Activated CD8-positive, alpha-beta T cell treated with anti-CD3 and anti-CD28 coated beads for 36 hours (primary cell): ENCODE measurements around the gene SLC35C1. TPM values are rescaled to one million over a fixed set of nuclear protein-coding genes. Genes with fewer than 3 reads are reported as not detected.

Experiments used
- ATAC-seq: fragments of 200-7000 bp; cut with Tn5 transposase; one replicate; pipeline ENCODE4 v1.10.0; 2021; ENCODE audit warnings: mild to moderate bottlenecking, moderate library complexity
- CTCF ChIA-PET: fragments of 350-600 bp; sonication (Branson Sonifier 250); formaldehyde crosslinking; loops from one replicate; lab custom pipeline; 2021; ENCODE audit warnings: antibody characterized with exemption; lab: Charles Lee
- POLR2A ChIA-PET: fragments of 350-600 bp; sonication (Branson Sonifier 250); formaldehyde crosslinking; loops from one replicate; lab custom pipeline; 2021; ENCODE audit warnings: antibody characterized with exemption; lab: Charles Lee
- DNase-seq: peaks from one replicate; pipeline ENCODE4 v3.0.0-alpha.2; 2020
- H3K27ac Mint-ChIP-seq: one replicate; pipeline ENCODE4 v1.8.0; 2021; ENCODE audit warnings: mild to moderate bottlenecking, mixed read lengths
- H3K27me3 Mint-ChIP-seq: one replicate; pipeline ENCODE4 v1.8.0; 2021; ENCODE audit warnings: mixed read lengths
- H3K36me3 Mint-ChIP-seq: one replicate; pipeline ENCODE4 v1.8.0; 2021; ENCODE audit warnings: low read depth, mixed read lengths
- H3K4me1 Mint-ChIP-seq: one replicate; pipeline ENCODE4 v1.8.0; 2021; ENCODE audit warnings: low read depth, mixed read lengths
- H3K4me3 Mint-ChIP-seq: one replicate; pipeline ENCODE4 v1.8.0; 2021; ENCODE audit warnings: mild to moderate bottlenecking, moderate library complexity, mixed read lengths
- H3K9me3 Mint-ChIP-seq: one replicate; pipeline ENCODE4 v1.8.0; 2021; ENCODE audit warnings: mixed read lengths
- CTCF ChIP-seq: fragments of 200-600 bp; IDR thresholded peaks from one replicate; pipeline ENCODE4 v1.8.0; 2022; ENCODE audit warnings: antibody characterized with exemption, mild to moderate bottlenecking
- intact Hi-C: fragments of 100-400 bp; cut with micrococcal nuclease; formaldehyde crosslinking; loops from one replicate; pipeline ENCODE4 v1.10.0; 2022
- total RNA-seq, 2 experiments: library from RNA; stranded (reverse); gene quantifications; one replicate each; pipeline ENCODE4 v1.2.3, GENCODE V29; 2021

Gene SLC35C1
- total RNA-seq, 2 experiments from 2014 or later = 9.3 to 9.4 TPM

- ATAC-seq = no peak
- Mint-ChIP-seq H3K36me3 (no peaks in the 10 kb centered on the region), H3K27ac (no peak overlapping the region), H3K4me3 (no peak overlapping the region), H3K4me1 (peaks cover 12% of the 10 kb centered on the region), H3K27me3 (peaks cover 2% of the 10 kb centered on the region), H3K9me3 (no peaks in the 10 kb centered on the region)
- intact Hi-C loops = loop anchor here (5.0 to 10.0 kb wide), 2 partner anchors 118 to 431 kb away; no protein-coding TSS in a partner anchor
- CTCF ChIA-PET = interaction anchor here (3.3 kb wide), 1 partner anchor 18 kb away, joined by 22 read pairs; no protein-coding TSS in a partner anchor
- TF ChIP-seq CTCF = no peak
- POLR2A ChIA-PET = interaction anchor here (0.9 kb wide), 1 partner anchor 31 kb away, joined by 3 read pairs; the partner anchor contains the start of gene SLC35C1
- no peak for DNase-seq
Observed at GRCh38 chr11:45772986-45773785, 31.8 kb upstream of the SLC35C1 start.

DNA sequence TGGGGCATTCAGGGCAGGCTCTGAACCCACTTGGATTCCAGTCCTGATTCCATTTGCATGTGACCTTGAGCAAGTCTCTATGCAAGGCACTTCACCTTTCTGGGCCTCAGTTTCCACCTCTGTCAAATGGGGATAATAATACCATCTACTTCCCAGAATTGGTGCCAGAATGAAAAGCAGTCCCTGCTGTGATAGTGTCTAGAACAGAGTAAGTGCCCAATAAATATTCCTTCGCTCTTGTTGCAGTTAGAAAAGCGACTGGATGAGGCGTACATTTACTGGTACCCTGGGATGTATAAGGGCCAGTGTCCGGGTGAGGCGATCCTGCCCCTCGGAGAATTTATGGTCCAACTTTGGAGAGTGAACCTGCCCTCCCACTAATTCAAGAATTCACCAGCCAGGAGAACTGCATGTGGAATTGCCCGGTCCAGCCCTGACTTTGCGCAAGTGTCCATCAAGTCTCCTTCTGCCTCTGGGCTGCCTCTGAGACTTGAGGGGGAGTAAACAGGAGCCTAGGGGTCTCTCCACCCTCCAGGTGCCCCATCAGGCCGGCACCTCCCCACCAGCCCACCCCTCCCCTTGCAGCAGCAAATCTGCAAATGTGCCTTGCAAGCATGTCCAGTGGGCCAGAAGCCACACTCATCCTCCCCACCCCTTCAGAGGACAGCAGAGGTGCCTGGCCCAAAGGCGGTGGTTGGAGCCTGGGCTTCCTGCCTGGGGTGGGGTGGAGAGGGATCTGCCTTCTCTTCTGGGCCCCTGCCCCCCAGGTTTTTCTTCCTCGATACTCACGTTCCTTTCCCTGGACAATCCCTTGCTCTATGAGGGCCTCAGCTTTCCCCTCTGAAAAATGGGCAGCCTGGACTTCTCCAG is 30.9 kb upstream of the SLC35C1 start:
- H3K9me3 Mint-ChIP-seq = no peaks in the 10 kb centered on the region
- H3K36me3 Mint-ChIP-seq = no peaks in the 10 kb centered on the region
- H3K27ac Mint-ChIP-seq = no peak overlapping the region
- no peak for ATAC-seq
- no peak for DNase-seq
- H3K4me1 Mint-ChIP-seq = peaks cover 12% of the 10 kb centered on the region
- peaks cover 2% of the 10 kb centered on the region for H3K27me3 Mint-ChIP-seq
- ChIA-PET POLR2A (no interaction called here), CTCF (no interaction called here)
- H3K4me3 Mint-ChIP-seq = no peak overlapping the region
- intact Hi-C loops = loop anchor here (5.0 to 10.0 kb wide), 2 partner anchors 119 to 432 kb away; no protein-coding TSS in a partner anchor
- no peak for TF ChIP-seq CTCF

GRCh38 chr11:45774786-45775185 is 30.2 kb upstream of the SLC35C1 start:
- peaks cover 2% of the 10 kb centered on the region for H3K27me3 Mint-ChIP-seq
- intact Hi-C loops = loop anchor here (5.0 to 10.0 kb wide), 2 partner anchors 120 to 432 kb away; no protein-coding TSS in a partner anchor
- no peaks in the 10 kb centered on the region for H3K9me3 Mint-ChIP-seq
- no peaks in the 10 kb centered on the region for H3K36me3 Mint-ChIP-seq
- ChIA-PET POLR2A (no interaction called here), CTCF (no interaction called here)
- peaks cover 12% of the 10 kb centered on the region for H3K4me1 Mint-ChIP-seq
- DNase-seq (no peak), ATAC-seq (no peak)
- H3K27ac Mint-ChIP-seq = no peak overlapping the region
- no peak overlapping the region for H3K4me3 Mint-ChIP-seq
- no peak for TF ChIP-seq CTCF

DNA sequence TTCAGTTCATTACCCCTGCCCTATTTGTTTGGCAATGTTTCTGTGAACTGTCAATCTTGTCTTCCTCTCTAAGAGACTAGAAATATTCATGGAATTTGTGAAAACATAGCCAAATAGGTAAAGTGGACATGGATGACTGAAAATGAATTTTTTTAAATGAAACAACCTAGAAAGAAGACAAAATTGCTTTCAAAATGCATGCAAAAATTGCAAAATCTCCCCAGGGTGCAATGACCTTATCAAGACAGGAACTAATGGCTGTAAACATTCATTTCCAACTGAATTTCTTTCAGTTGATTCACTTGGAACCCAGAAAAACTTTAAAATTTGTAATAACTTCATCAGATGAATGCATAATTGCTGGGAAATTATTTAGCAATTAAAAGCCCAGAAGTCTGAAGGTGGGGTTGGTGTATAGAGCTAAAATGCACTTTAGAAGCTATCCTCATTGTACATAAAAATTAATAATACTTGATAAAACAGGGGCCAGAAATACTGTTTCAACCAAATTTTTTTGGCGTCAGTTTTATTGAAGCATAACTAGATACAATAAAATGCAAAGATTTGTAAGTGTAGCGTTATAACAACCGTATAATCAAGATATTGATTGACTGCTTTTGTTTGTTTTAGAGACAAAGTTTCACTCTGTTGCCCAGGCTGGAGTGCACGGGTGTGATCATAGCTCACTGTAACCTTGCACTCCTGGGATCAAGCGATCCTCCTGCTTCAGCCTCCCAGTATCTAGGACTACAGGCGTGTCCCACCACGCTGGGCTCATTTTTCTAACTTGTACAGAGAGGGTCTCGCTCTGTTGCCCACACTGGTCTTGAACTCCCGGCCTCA is 27.6 kb upstream of the SLC35C1 start:
- ChIA-PET CTCF (no interaction called here), POLR2A (interaction anchor here (0.6 kb wide), 1 partner anchor 1866 kb away, joined by 3 read pairs; no protein-coding TSS in a partner anchor)
- Mint-ChIP-seq H3K4me1 (peaks cover 4% of the 10 kb centered on the region), H3K36me3 (no peaks in the 10 kb centered on the region), H3K27me3 (peaks cover 3% of the 10 kb centered on the region), H3K9me3 (no peaks in the 10 kb centered on the region), H3K4me3 (no peak overlapping the region), H3K27ac (no peak overlapping the region)
- DNase-seq = no peak
- intact Hi-C loops = loop anchor here (10.0 kb wide), 1 partner anchor 123 kb away; no protein-coding TSS in a partner anchor
- no peak for TF ChIP-seq CTCF
- ATAC-seq = no peak
